Measurements from ENCODE around the gene RRAS. TPM values are rescaled to one million over a fixed set of nuclear protein-coding genes. Genes with fewer than 3 reads are reported as not detected.
"Not testable (repeated sequence)": the region's sequence is repeated elsewhere in the genome, so short reads cannot be mapped to it uniquely, and the experiment has no call there.

Gene RRAS
- total RNA-seq, 1 experiment from 2014 or later: 70.4 TPM

- Mint-ChIP-seq H3K4me1 (ENCODE audit: low read depth, unreplicated experiment) (no peaks in the 10 kb centered on the region), H3K36me3 (ENCODE audit: insufficient read depth, unreplicated experiment) (peaks cover 74% of the 10 kb centered on the region), H3K27me3 (ENCODE audit: unreplicated experiment) (no peaks in the 10 kb centered on the region)
Observed at GRCh38 chr19:49626226-49626625, 13.7 kb downstream of the RRAS start.

GRCh38 chr19:49624967-49625910 lies 14.7 kb downstream of the RRAS start:
- no TSS peak for BruUV-seq (replicated peaks)
- Mint-ChIP-seq H3K27me3 (ENCODE audit: unreplicated experiment) (no peaks in the 10 kb centered on the region), H3K4me1 (ENCODE audit: low read depth, unreplicated experiment) (no peaks in the 10 kb centered on the region), H3K4me3 (ENCODE audit: low read depth, unreplicated experiment) (no peak overlapping the region), H3K27ac (ENCODE audit: unreplicated experiment) (no peak overlapping the region), H3K36me3 (ENCODE audit: insufficient read depth, unreplicated experiment) (peaks cover 75% of the 10 kb centered on the region), H3K9me3 (ENCODE audit: low read depth, unreplicated experiment) (no peaks in the 10 kb centered on the region)
- TF ChIP-seq CTCF (IDR thresholded peaks at IDR 0.05; ENCODE audit: unreplicated experiment): no peak
- no peak for DNase-seq
- CTCF ChIA-PET: no interaction called here
- intact Hi-C loops (cut with micrococcal nuclease; ENCODE audit: unreplicated experiment): no loop called here

More at GRCh38 chr19:49626226-49626625, 13.7 kb downstream of the RRAS start:
- CTCF ChIA-PET: no interaction called here
- no peak for TF ChIP-seq CTCF (IDR thresholded peaks at IDR 0.05; ENCODE audit: unreplicated experiment)
- H3K9me3 Mint-ChIP-seq (ENCODE audit: low read depth, unreplicated experiment): no peaks in the 10 kb centered on the region
- intact Hi-C loops (cut with micrococcal nuclease; ENCODE audit: unreplicated experiment): no loop called here
- H3K27ac Mint-ChIP-seq (ENCODE audit: unreplicated experiment): no peak overlapping the region
- no TSS peak for BruUV-seq (replicated peaks)
- H3K4me3 Mint-ChIP-seq (ENCODE audit: low read depth, unreplicated experiment): no peak overlapping the region
- no peak for DNase-seq

- intact Hi-C loops (cut with micrococcal nuclease; ENCODE audit: unreplicated experiment); BruUV-seq (replicated peaks); H3K27me3 Mint-ChIP-seq (ENCODE audit: unreplicated experiment); DNase-seq; H3K4me3 Mint-ChIP-seq (ENCODE audit: low read depth, unreplicated experiment); H3K27ac Mint-ChIP-seq (ENCODE audit: unreplicated experiment); H3K9me3 Mint-ChIP-seq (ENCODE audit: low read depth, unreplicated experiment): not testable (repeated sequence)
- CTCF ChIA-PET: interaction anchor here (0.7 kb wide), 1 partner anchor 1202 kb away, joined by 4 read pairs; no protein-coding TSS in a partner anchor
- Mint-ChIP-seq H3K36me3 (ENCODE audit: insufficient read depth, unreplicated experiment) (peaks cover 83% of the 10 kb centered on the region), H3K4me1 (ENCODE audit: low read depth, unreplicated experiment) (peaks cover 15% of the 10 kb centered on the region)
Observed at GRCh38 chr19:49617860-49618259, 22.1 kb downstream of the RRAS start.

GRCh38 chr19:49616945-49617344 lies 23.0 kb downstream of the RRAS start:
- Mint-ChIP-seq H3K27ac (ENCODE audit: unreplicated experiment) (no peak overlapping the region), H3K4me1 (ENCODE audit: low read depth, unreplicated experiment) (peaks cover 15% of the 10 kb centered on the region), H3K9me3 (ENCODE audit: low read depth, unreplicated experiment) (no peaks in the 10 kb centered on the region), H3K4me3 (ENCODE audit: low read depth, unreplicated experiment) (no peak overlapping the region), H3K27me3 (ENCODE audit: unreplicated experiment) (no peaks in the 10 kb centered on the region), H3K36me3 (ENCODE audit: insufficient read depth, unreplicated experiment) (peaks cover 74% of the 10 kb centered on the region)
- no peak for TF ChIP-seq CTCF (IDR thresholded peaks at IDR 0.05; ENCODE audit: unreplicated experiment)
- CTCF ChIA-PET: interaction anchor here (0.7 kb wide), 1 partner anchor 1201 kb away, joined by 4 read pairs; no protein-coding TSS in a partner anchor
- intact Hi-C loops (cut with micrococcal nuclease; ENCODE audit: unreplicated experiment): no loop called here
- no peak for DNase-seq
- BruUV-seq (replicated peaks): no TSS peak

GRCh38 chr19:49616532-49616931 lies 23.4 kb downstream of the RRAS start:
- CTCF ChIA-PET: no interaction called here
- H3K4me3 Mint-ChIP-seq (ENCODE audit: low read depth, unreplicated experiment): no peak overlapping the region
- H3K4me1 Mint-ChIP-seq (ENCODE audit: low read depth, unreplicated experiment): peaks cover 15% of the 10 kb centered on the region
- TF ChIP-seq CTCF (IDR thresholded peaks at IDR 0.05; ENCODE audit: unreplicated experiment): no peak
- DNase-seq: no peak
- intact Hi-C loops (cut with micrococcal nuclease; ENCODE audit: unreplicated experiment): no loop called here
- H3K9me3 Mint-ChIP-seq (ENCODE audit: low read depth, unreplicated experiment): no peaks in the 10 kb centered on the region
- no peak overlapping the region for H3K27ac Mint-ChIP-seq (ENCODE audit: unreplicated experiment)
- no TSS peak for BruUV-seq (replicated peaks)
- H3K27me3 Mint-ChIP-seq (ENCODE audit: unreplicated experiment): no peaks in the 10 kb centered on the region
- peaks cover 70% of the 10 kb centered on the region for H3K36me3 Mint-ChIP-seq (ENCODE audit: insufficient read depth, unreplicated experiment)
